GM12872 (cell line): ENCODE data around the gene MMRN2.

Experiments used
- CTCF ChIP-seq: IDR thresholded peaks from 3 replicates; pipeline ENCODE4 v1.5.1; 2011; ENCODE audit warnings: low read depth, mild to moderate bottlenecking, low read length, moderate library complexity; ENCODE audit not compliant: insufficient read depth

The MMRN2 gene

GRCh38 chr10:86962981-86963310 is 5.5 kb upstream of the MMRN2 start:
- TF ChIP-seq CTCF = no peak

GRCh38 chr10:86962136-86962980 is 4.9 kb upstream of the MMRN2 start:
- no peak for TF ChIP-seq CTCF

GRCh38 chr10:86961481-86962091 is 4.2 kb upstream of the MMRN2 start:
- no peak for TF ChIP-seq CTCF

DNA sequence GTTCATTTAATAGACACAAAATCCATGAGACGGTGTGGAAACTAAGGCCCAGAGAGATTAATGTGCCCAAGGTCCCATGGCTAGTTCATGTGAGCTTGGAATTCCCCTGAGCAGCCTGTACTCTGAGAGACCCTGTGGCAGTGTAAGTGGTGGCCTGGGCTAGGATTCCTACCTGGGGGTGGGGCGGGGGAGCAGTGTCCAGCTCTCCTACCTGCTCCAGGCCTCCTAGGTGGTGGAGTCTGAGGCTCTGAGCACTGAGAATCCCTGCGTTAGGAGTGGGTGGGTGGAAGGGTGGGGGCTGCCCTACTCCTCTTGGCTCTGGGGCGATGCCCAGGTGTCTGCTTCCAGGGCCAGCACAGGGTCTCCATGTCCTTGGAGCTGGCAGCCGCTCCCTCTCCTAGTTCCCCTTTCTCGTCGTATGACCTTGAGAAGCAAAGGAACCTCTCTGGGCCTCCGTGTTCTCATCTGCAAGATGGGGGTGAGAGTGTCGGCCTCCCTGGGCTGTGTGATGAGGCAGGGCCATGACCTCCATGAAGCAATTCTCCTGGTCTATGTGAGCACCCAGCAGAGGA is 3.5 kb upstream of the MMRN2 start:
- no peak for TF ChIP-seq CTCF

- peak; percentile 100 for TF ChIP-seq CTCF
Measured at GRCh38 chr10:86960003-86960862, 2.8 kb upstream of the MMRN2 start.

GRCh38 chr10:86959737-86960002 is 2.3 kb upstream of the MMRN2 start:
- no peak for TF ChIP-seq CTCF
